ELR (cell line): ENCODE data around the gene UBN2.

Source experiments
- DNase-seq: peaks from one replicate; pipeline ENCODE4 v3.0.0-alpha.2; 2015; ENCODE audit warnings: low read depth

Gene UBN2

DNA sequence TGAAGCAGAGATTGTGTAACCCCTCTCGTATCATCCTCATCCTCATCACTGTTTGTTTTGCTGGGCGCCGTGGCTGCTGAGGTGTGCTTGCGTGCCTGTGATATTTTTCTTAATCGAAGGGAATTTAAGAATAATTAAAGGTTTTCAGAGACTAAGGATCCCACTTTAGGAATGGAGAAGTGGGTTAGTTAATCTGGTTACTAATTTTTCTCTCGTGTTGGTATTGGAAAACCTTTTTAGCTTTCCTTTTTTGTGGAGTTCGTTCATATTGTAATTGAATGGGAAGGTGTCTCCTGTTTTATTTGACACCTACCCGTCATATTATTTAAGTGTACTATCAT lies 1.3 kb downstream of the UBN2 start:
- DNase-seq = no peak

DNA sequence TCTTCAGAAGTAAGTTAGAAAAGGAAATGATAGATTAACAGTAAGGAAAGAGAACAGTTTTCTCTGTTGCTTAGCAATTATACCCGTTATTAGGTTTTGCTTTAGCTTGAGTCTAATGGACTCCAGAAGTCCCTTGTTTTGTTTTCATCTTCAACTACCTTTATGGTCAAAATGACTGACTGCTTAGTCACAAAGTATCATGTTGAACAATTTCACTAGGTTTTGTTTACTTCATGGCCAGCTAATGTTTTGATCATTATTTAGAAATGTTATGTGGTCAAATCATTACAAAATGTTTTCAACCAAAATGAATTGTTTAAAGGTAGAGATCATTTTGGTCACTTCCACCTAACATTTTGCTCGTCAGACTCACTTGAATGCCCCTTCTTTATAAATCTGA lies 1.9 kb downstream of the UBN2 start:
- peak; percentile 89 for DNase-seq

DNA sequence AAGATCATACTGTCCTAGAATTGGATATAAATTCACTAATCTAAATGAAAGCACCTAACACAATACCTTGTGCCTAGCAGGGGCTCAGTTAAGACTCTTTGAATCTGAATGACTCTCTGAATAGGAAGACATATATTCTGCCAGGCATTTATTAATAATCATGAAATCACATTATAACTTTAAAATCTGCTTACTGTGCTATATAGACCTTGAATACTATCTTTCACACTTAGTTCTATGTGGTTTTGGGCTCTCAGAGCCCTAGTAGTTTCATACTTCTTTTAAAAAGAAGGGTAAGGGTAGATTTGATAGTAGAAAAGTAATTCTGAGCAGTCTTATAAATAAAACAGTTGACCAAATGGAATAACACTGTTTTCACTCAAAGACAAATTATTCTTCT lies 10.2 kb downstream of the UBN2 start:
- DNase-seq = no peak

DNA sequence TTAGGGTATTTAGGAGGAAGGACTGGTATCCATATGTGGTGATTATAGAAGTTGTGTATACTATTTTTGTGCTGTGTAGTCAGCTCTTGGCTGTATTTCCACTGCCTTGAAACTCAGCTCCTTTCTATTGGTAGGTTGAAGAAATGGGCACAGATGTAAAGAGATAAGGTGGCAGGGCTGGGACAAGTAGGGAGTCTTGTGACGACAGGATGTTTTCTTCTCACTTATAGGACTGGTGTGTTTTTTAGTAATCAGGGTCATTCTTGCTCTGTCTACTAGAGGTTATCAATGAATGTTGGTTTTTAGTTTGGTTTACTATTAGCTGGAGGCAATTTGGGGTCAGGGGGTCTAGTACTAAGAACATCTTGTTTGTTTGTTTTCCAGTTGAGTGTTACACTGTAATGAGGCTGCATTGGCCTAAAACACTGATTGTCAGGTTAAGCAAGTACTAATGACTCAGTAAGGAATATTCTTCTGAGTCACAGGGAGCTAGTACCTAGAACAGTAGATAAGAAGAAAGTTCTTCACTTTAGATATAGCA lies 11.8 kb downstream of the UBN2 start:
- peak; percentile 66 for DNase-seq

DNA sequence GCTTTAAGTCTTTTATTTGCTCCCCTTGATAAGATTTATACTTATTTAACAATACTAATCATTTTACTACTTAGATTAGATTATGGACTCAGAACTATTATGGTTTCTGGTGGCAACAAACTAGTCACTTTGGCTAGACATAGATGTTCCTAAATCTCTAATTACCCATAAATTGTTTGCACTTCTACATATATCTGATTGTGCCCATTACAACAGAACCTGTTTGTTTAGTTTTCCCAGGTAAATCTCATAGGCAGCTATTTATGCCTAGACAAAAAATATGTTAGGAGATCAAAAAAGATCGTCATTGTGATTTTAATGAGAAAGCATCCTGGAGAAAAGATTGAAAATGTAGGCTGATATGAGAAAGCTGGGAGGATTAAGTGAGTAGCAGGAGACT lies 14.4 kb downstream of the UBN2 start:
- DNase-seq = no peak

DNA sequence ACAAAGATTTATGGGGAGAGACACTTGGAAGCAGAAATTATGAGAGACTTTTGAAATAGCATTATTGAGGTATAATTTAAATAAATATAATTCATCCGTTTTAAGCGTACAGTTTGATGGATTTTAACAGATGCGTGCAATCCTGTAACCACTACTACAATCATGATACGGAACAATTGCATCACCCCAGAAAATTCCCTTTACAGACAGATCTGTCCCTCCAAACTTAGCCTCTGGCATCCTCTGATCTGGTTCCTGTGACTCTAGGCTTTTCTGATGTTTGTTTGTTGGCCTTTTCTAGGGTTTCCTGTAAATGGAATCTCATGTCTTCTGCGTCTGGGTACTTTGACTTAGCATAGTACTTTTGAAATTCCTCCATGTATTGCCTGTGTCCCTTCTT lies 15.5 kb downstream of the UBN2 start:
- no peak for DNase-seq

DNA sequence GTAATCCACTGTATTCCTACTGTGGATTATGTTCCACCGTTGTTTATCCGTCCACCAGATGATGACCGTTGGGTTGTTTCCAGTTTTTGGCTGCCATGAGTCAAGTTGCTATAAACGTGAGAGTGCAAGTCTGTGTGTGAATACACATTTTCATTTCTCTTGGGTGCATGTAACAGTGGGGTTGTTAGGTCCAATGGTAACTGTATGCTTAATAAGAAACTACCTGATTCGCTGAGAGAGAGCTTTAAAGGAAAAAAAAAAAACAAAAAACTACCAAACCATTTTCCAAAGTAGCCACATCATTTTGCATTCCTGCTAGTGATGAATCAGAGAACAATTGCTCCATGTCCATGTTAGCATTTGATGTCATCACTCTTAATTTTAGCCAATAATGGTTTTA lies 15.9 kb downstream of the UBN2 start:
- peak; percentile 56 for DNase-seq

DNA sequence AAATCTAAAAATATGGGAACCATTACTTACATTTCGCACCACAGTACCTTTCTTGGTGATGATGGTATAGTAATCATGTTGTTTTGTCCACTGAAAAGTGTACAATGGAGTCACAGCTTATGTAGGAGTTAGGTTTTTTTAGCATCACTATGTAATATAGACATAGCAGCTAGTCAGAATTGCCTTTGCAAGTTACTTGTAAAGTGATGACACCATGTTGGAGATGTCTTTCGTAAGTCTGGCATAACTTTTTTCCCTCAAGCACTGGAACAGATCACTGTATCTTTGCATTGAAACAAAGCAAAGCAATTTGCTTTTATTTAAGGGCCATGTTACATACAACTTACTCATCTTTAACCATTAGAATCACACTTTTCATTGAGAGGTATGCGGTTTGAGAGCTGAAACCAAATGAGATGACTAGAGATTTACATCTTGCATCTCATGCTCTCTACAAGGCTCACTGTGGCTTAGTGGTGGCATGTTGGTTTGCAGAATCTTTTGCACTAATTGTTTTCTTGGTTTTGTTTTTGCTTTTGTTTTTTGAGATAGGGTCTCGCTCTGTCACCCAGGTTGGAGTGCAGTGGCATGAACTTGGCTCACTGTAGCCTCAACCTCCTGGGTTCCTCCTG lies 18.3 kb downstream of the UBN2 start:
- no peak for DNase-seq

DNA sequence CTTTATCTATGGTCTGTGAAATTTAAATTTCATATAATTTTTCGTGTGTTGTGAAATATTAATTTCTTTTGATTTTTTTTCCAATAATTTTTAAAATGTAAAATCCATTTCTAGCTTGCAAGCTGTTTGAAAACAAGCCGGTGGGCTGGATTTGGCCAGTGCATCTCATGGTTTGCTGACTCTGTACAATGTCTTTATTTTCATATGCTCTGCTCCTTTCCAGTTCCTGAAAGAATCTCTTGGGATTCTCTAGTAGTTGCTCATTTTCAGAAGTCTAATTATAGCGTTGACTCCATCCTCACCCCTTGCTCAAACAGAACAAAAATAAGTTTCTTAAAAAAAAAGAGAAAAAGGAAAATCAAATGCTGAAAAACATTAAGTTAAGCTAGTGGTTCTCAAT lies 21.4 kb downstream of the UBN2 start:
- DNase-seq = no peak

DNA sequence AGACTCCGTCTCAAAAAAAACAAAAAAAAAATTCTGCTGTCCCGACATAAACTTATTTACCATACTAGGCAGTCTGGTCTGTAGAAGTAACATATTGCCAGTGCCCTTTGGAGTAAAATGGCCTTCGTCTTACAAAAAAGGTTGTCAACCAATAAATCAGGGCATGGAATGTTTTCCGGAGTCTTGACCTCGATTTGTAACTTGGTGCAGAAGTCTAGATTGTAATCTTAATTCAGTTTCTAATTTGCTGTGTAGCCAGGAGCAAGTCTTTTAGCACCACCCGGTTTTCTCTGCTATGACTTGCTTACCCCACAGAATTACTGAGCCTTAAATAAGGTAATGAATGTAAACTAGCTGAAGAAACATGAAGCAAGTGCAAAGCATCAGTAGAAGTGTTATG lies 23.2 kb downstream of the UBN2 start:
- no peak for DNase-seq

DNA sequence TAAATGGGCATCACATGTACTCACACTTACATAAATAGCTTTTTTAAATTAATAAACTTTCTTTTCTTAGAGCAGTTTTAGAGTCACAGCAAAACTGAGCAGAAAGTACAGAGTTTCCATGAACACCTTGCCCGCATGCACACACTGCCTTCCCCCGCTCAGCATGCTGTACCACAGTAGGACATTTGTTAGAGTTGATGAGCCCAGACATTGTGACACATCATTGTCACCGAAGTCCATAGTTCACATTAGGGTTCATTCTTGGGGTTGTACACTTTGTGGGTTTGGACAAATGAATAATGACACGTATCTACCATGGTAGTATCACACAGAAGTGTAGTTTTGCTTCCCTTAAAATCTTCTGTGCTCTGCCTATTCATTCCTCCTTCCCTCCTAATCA lies 23.7 kb downstream of the UBN2 start:
- DNase-seq = no peak

DNA sequence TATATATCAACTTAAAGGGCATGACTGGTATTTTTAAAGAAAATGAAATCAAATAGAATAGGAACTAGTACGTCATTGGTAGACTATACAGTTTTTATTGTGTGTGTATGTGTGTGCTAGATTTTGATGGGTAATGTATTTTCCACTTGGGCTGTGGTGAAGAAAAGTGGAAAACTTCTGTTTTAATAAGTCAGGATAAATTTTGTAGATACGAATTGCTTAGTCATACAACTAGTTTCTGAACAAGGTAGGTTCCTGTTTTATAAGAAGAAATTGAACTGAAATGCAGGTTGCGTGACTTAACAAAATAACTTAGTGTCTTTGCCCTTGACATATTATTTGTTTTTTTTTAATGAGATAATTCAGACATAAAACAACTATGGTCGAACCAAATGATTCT lies 24.3 kb downstream of the UBN2 start:
- DNase-seq = no peak

DNA sequence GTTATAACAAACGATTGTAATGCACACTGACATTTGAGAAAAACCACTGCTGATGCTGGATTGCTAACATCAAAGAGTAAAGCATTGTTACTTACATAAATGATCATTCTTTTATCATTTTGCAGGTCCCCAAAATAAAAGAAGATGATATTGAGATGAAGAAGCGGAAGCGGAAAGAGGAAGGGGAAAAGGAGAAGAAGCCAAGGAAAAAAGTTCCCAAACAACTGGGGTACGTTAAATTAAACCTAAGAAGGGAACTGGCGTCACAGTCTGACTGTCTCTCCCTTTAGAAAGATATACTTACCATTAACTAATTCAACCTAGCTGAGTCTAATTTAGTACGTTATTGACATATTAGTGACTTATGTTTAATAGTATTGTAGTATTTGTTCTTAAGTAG lies 28.1 kb downstream of the UBN2 start:
- DNase-seq = no peak

DNA sequence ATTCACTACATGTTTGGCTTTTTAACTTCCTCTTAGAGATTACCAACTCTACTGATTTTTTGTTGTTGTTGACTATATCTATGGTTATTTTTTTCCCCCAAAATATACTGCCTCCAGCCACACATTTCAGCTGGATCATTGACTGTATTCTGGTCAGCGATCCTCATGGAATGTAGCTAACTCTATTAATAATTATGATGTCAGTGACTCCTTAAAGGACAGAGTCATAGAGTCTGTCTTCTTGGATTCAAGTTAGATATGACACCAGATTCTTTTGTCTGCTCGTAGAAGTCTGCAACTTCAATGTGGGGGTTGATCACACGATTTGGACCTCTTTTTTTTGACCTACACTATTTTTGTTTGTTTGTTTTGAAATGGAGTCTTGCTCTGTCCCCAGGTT lies 33.2 kb downstream of the UBN2 start:
- no peak for DNase-seq

DNA sequence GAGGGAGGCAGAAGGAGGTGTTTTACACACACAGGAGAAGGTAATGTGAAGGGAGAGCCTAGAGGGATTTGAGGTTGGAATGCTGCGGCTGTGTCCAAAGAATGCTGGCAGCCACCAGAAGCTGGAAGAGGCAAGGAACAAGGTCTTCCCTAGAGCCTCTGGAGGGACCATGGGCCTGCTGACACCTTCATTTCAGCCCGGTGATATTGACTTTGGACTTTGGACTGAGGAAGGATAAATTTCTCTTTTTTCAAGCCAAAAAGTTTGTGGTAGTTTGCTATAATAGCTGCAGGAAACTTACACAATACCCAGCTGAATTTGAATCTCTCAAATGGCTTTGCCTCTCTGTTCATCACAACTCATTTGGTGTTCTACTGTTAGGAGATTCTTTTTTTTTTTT lies 34.6 kb downstream of the UBN2 start:
- no peak for DNase-seq

DNA sequence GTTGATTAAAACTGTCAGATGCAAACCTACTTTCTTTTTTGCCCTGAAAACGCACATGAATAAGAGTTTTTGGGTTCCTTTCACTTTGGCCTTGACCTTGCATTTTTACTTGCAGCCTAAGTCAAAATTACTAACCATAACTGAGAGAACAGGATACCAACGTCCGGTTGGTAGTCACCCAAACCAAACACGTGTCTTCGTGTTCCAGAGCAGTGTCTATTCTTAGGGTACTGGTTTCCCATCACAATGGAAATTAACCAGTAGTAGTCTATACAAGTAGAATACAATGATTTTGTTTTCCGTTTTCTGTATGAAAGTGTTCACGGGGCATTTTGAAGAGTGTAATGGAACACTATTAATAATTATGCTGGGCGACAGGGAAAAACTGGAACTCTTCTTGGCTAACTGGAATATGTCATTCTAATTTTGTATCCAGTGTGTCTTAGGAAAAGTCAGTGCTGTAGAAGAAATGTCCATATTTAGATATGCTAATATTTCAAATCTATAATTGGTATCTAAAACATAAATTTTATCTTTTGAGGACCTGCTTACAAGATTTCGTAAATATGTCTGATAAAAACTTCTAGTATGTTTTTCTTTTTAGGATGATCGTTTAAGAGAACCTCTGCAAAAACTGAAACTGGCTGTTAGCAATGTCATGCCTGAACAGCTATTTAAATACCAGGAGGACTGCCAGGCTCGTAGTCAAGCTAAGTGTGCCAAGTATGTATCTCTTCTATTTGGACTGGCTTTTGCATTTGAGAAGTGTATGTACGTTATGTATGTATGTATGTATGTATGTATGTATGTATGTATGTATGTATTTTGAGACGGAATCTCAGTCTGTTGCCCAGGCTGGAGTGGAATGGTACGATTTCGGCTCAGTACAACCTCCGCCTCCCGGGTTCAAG lies 40.9 kb downstream of the UBN2 start:
- no peak for DNase-seq

DNA sequence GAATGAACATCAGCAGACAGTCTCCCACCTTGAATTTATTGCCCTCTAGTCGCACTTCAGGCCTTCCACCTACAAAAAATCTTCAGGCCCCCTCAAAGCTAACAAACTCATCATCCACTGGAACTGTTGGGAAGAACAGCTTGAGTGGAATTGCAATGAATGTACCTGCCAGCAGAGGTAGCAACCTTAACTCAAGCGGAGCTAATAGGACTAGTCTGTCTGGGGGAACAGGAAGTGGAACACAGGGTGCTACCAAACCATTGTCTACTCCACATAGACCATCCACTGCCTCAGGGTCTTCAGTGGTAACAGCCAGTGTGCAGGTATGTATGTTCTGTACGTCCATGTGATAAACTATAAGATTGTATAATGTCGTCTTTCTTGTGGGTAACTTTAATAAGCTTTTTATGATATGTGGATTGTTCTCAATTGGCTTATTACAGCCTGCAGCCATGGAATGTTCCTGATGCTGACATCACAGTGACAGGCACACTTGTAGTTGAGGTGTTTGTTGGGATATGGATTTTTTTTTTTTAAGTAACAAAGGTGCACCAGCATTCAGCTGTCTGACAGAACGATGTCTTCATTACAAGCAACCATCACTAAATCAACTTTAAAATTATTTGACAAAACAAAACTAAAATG lies 53.3 kb downstream of the UBN2 start:
- DNase-seq = no peak

DNA sequence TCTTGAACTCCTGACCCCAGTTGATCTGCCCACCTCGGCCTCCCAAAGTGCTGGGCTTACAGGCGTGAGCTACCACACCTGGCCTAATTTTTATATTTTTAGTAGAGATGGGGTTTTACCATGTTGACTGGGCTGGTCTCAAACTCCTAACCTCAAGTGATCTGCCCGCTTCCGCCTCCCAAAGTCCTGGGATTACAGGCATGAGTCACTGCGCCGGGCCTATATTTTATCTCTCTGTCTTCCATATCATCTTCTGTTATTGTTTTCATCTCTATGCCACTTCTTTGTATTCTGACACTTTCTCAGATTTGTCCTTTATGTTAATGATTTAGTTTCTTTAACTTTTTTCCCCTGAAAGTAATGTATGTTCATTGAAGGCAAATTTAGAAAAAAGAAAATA lies 55.1 kb downstream of the UBN2 start:
- no peak for DNase-seq

DNA sequence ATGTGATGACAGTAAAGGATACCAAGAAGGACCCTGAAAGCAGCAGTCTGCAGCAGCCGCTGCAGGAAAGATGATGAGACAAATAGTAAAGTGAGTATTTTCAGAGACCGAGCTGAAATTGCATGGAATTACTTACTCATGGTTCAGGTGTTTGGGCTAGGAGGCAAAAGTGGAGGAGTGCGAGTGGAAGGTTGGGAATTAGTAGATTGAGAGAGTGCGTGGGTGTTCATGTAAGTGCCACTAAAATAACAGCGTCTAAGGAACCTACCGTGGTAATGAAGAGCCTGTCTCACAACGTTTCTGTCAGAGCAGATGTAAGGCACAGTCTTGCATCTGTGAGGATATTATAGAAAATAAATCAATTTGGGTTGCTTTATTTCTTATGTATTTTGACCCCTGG lies 61.8 kb downstream of the UBN2 start:
- no peak for DNase-seq

DNA sequence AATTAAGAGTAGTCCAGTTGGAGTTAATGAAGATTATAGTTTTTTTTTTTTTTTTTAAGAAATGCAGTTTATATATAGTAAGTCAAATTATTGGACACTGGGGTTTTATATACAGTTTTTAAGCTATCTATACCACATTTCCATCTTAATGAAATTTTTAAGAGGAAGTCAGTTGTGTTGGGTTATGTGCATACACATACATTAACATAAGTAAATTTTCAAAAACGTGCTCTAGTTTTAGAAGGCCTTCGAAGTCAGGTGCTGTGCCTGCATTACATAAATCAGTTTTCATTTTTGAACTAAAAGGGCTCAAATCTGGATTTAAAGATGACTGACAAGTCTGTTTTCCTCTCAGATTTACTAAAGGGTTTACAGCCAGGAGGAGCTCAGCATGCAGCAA lies 62.5 kb downstream of the UBN2 start:
- no peak for DNase-seq

DNA sequence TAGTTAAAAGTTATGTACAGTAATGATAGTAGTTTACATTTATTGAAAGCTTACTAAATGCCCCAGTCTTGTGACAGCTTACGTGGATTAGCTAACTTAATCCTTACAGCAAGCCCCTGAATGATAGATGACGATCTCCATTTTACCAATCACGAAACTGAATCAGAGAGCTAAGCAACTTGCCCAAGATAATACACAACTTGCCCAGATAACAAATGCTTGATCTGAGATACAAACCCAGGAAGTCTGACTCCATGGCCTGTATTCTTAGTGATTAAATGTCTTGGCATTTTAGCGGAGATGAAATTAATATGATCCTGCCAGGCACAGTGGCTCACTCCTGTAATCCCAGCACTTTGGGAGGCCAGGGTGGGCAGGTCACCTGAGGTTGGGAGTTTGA lies 63.2 kb downstream of the UBN2 start:
- no peak for DNase-seq

DNA sequence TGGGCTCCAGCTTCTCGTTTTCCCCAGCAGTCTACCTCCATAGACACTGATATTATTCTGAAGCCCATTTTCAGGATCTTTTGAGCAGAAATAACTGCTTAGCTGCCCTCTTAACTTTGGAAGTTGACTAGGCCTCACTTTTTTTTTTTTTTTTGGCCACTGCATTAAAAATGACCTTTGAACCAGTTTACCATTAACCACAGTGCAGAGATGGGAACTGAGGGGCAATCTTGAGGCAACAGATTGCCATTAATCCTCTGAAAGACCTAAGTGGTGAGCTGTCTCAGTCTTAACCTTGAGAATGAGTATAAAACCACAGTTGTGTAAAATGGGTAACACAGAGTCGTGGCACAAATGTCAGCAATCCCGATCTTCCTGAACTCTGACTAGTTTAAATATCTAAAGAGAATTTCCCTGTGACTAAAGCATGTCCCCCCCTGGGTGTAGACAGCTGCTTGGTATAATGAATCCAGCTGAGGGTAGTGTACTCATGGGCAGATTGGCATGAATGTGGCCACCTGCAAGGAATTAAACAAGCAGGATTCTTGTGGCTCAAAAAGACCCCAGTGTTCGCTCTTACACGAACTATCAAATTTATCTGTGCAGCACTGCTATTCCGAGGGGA lies 64.0 kb downstream of the UBN2 start:
- no peak for DNase-seq

DNA sequence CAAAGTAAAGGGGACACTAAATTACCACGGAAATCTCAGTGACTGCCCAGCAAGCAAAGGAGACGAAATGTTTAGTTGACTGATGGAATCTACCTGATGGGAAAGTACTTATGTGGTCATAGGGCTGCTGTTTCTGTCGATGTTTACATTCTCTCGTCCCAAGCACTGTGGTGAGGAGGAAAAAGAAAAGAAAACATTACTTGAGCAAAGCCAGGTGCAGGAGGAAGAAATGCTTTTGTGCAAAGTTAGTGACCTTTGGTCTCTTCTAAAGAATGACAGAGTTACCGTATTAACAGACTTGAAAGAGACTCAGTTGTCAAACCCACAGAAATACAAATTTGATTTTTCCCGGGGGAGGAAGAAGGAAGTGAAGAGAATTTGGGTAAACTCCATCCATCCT lies 66.8 kb downstream of the UBN2 start:
- DNase-seq = no peak
